HG03457 (cell line): ENCODE results near the gene GPATCH2L.

ENCODE experiments used
- ATAC-seq: cut with Tn5 transposase; IDR thresholded peaks from one replicate; pipeline ENCODE4 v1.9.1; 2021; ENCODE audit warnings: moderate number of reproducible peaks; ENCODE audit not compliant: unreplicated experiment

GPATCH2L gene

GRCh38 chr14:76253111-76253510 lies 101.4 kb downstream of the GPATCH2L start:
- no peak for ATAC-seq

- ATAC-seq, result no peak
These were observed 104.8 kb downstream of the GPATCH2L start for GRCh38 chr14:76256545-76256944.

- ATAC-seq, result no peak
These were observed 105.5 kb downstream of the GPATCH2L start for GRCh38 chr14:76257111-76257803.

- ATAC-seq, result no peak
These were observed 106.2 kb downstream of the GPATCH2L start for GRCh38 chr14:76257842-76258397.

DNA sequence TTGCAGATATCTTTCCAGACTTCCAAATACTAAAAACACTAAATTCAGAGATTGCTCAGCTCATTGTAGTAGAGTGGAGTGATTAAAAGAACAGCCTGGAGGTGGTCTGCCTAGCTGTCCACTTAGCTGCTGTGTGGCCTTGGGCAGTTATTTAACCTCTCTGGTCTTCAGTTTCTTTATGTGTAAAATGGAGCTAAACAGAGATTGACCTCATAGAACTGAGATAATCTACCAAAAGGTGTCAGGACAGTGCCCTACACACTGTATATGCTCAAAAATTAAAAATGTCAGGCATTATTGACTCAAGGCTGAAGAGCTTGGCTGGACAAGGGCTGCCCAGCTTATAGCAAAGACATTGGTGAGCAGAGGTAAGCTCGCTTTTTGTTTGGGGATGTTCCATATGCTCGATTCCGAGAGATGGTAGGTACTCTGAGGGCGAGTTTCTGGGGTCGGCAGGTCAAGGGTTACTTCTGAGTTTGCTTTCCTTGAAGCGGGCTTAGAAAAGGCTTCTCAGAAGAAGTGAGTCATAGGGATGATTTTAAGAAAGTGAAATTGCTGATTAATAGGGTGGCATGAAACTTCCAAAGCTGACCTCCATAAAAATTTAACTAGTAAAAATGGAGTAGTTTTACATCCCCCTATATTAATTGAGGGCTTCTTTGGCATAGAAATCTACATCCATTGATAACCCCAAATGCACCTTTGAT lies 107.5 kb downstream of the GPATCH2L start:
- no peak for ATAC-seq

GRCh38 chr14:76260749-76261148 lies 109.0 kb downstream of the GPATCH2L start:
- no peak for ATAC-seq

- no peak for ATAC-seq
These were observed 109.7 kb downstream of the GPATCH2L start for GRCh38 chr14:76261371-76261811.

- no peak for ATAC-seq
These were observed 110.9 kb downstream of the GPATCH2L start for GRCh38 chr14:76262641-76263040.
